ENCODE data around the gene PGA4.
"Not testable (repeated sequence)": the region's sequence is repeated elsewhere in the genome, so short reads cannot be mapped to it uniquely, and the experiment has no call there.

Gene PGA4

DNA sequence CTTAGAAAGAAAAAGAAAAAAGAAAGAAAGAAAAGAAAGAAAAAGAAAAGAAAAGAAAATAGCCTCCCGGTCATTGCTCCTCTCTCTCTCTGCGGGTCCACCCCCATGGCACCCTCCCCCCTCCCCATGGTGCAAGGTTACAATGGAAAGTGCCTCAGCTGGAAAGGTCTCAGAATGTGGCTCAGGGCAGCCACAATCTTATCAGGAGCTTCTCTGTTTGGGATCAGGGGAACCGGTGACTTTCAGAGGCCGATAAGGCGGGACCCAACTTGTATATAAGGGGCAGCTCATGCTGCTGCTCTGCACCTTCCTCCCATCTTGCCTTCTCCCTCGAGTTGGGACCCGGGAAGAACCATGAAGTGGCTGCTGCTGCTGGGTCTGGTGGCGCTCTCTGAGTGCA lies at the start of gene PGA4:
TSS of gene PGA4 (plus strand) at position 301 of the 400 bp plus-strand sequence. CDS start at position 355, 54 bp downstream.
- H3K4me1 ChIP-seq (ENCODE audit: insufficient read depth, low read length); H3K9me3 ChIP-seq (ENCODE audit: control insufficient read depth, insufficient read depth, low read length): not testable (repeated sequence)

DNA sequence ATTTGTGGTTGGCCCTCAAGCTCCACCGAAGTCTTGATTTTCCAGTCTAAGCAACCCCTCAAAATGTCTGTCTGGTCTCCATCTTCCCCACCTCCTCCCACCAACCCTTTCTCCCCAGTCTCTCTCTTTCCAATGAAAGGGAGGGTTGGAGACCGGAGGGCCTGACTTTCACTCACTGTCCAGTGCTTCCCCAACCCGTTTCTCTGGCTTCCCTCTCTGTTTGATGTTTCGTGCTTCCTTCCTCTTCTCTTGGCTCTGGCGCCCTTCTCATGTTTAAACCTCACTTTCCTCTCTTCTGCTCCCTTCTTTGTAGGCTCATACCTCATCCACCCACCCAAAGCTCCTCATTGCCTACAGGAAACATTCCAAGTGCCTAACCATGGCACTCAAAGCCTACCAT lies 49.8 kb upstream of the PGA4 start:
- Histone ChIP-seq H3K4me1 (ENCODE audit: insufficient read depth, low read length) (no peaks in the 10 kb centered on the region), H3K9me3 (ENCODE audit: control insufficient read depth, insufficient read depth, low read length) (peaks cover 1% of the 10 kb centered on the region; the same call in 1 of the 2 replicates), H3K36me3 (ENCODE audit: insufficient read depth, low read length) (no peaks in the 10 kb centered on the region), H3K9ac (ENCODE audit: low read depth, low read length) (no peak overlapping the region)

More for the DNA sequence above, at the start of gene PGA4:
- not testable (repeated sequence) for H3K9ac ChIP-seq (ENCODE audit: low read depth, low read length); H3K36me3 ChIP-seq (ENCODE audit: insufficient read depth, low read length)

DNA sequence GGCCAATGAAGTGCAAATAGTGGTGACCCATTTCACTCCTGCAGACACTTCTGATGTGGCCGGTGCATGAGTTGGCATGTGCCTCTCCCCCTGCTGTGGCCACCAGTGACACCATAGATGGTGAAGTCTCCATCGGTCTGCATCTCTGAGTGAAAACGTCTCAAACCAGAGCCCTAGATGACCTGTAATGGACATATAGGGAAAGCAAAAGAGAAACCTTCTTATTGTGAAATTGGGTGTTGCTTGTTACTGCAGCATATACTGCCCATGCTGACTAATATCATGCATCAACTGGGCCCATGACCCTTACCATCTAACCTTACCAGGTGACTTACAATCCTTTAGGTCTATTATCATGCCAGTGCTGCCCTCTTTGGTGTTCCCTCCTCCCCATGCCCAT lies 49.3 kb upstream of the PGA4 start:
- Histone ChIP-seq H3K4me1 (ENCODE audit: insufficient read depth, low read length) (no peaks in the 10 kb centered on the region), H3K9me3 (ENCODE audit: control insufficient read depth, insufficient read depth, low read length) (no peaks in the 10 kb centered on the region), H3K36me3 (ENCODE audit: insufficient read depth, low read length) (no peaks in the 10 kb centered on the region), H3K9ac (ENCODE audit: low read depth, low read length) (no peak overlapping the region)

DNA sequence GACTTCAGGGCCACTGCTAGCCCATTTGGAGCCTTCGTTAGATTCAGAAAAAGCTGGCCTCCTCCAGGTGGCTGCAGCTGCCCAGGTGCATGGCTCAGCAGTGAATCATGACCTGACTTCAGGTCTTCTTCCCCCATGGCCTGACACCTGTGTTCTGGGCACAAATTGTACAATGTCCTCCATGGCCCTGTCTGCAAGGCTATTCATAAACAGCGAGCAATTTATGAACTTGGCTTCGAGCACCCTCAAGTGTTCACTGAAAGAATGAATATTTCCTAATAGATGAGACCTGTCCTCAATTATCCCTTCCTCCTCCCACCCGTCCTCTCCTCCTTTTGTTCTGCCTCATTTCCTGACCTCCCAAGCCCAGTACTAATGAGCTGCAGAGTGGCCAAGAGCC lies 48.7 kb upstream of the PGA4 start:
- Histone ChIP-seq H3K36me3 (ENCODE audit: insufficient read depth, low read length) (no peaks in the 10 kb centered on the region), H3K4me1 (ENCODE audit: insufficient read depth, low read length) (no peaks in the 10 kb centered on the region), H3K9ac (ENCODE audit: low read depth, low read length) (no peak overlapping the region), H3K9me3 (ENCODE audit: control insufficient read depth, insufficient read depth, low read length) (no peaks in the 10 kb centered on the region)

GRCh38 chr11:61174273-61174672 lies 47.9 kb upstream of the PGA4 start:
- no peaks in the 10 kb centered on the region for H3K4me1 ChIP-seq (ENCODE audit: insufficient read depth, low read length)
- H3K9me3 ChIP-seq (ENCODE audit: control insufficient read depth, insufficient read depth, low read length) = no peaks in the 10 kb centered on the region
- H3K36me3 ChIP-seq (ENCODE audit: insufficient read depth, low read length) = no peaks in the 10 kb centered on the region
- H3K9ac ChIP-seq (ENCODE audit: low read depth, low read length) = no peak overlapping the region

DNA sequence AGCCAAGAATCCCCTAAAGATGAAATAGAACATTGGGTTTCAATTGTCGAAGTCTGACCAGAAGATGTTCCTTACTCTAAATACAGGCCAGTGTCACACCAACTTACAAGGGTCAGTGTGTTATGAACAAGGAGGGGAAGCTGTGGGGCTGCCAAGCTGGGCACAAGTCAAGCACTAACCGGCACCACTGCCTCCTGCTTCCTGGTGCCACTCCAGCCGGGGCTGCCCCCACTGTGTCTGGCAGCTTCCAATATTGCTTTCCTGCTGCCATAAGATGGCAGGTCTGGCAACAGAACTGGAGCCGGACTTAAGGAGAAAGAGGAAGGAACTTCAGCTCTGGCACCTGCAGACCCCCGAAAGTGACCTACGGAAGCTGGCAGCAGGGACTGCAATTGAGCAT lies 47.2 kb upstream of the PGA4 start:
- H3K36me3 ChIP-seq (ENCODE audit: insufficient read depth, low read length) = no peaks in the 10 kb centered on the region
- H3K4me1 ChIP-seq (ENCODE audit: insufficient read depth, low read length) = no peaks in the 10 kb centered on the region
- no peaks in the 10 kb centered on the region for H3K9me3 ChIP-seq (ENCODE audit: control insufficient read depth, insufficient read depth, low read length)
- H3K9ac ChIP-seq (ENCODE audit: low read depth, low read length) = no peak overlapping the region

DNA sequence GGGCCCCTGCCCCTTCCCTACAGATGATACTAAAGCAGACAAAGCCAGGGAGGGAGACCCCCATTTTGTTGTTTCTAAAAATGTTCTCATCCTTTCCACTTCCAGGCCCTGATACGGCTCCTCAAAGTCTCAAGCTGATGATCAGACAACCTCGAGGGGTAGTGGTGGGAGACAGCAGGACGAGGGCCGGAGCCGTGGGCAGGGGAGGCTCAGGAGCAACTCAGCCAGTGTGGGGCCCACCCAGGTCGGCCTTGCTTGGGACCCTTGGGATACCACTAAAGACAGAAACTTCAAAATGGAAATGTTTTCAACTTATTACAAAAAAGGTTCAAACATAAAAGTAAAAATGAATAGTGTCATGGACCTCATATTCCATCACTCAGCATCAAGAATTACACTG lies 45.7 kb upstream of the PGA4 start:
- Histone ChIP-seq H3K36me3 (ENCODE audit: insufficient read depth, low read length) (no peaks in the 10 kb centered on the region), H3K4me1 (ENCODE audit: insufficient read depth, low read length) (no peaks in the 10 kb centered on the region), H3K9ac (ENCODE audit: low read depth, low read length) (no peak overlapping the region), H3K9me3 (ENCODE audit: control insufficient read depth, insufficient read depth, low read length) (no peaks in the 10 kb centered on the region)

- H3K4me1 ChIP-seq (ENCODE audit: insufficient read depth, low read length); H3K9ac ChIP-seq (ENCODE audit: low read depth, low read length); H3K9me3 ChIP-seq (ENCODE audit: control insufficient read depth, insufficient read depth, low read length); H3K36me3 ChIP-seq (ENCODE audit: insufficient read depth, low read length): not testable (repeated sequence)
Measured at GRCh38 chr11:61180205-61180604, 41.9 kb upstream of the PGA4 start.

GRCh38 chr11:61181489-61181888 lies 40.7 kb upstream of the PGA4 start:
- H3K9ac ChIP-seq (ENCODE audit: low read depth, low read length) = no peak overlapping the region
- H3K36me3 ChIP-seq (ENCODE audit: insufficient read depth, low read length) = no peaks in the 10 kb centered on the region
- H3K9me3 ChIP-seq (ENCODE audit: control insufficient read depth, insufficient read depth, low read length) = no peaks in the 10 kb centered on the region
- no peaks in the 10 kb centered on the region for H3K4me1 ChIP-seq (ENCODE audit: insufficient read depth, low read length)

GRCh38 chr11:61183645-61184044 lies 38.5 kb upstream of the PGA4 start:
- no peaks in the 10 kb centered on the region for H3K9me3 ChIP-seq (ENCODE audit: control insufficient read depth, insufficient read depth, low read length)
- H3K4me1 ChIP-seq (ENCODE audit: insufficient read depth, low read length) = no peaks in the 10 kb centered on the region
- H3K9ac ChIP-seq (ENCODE audit: low read depth, low read length) = no peak overlapping the region
- no peaks in the 10 kb centered on the region for H3K36me3 ChIP-seq (ENCODE audit: insufficient read depth, low read length)

DNA sequence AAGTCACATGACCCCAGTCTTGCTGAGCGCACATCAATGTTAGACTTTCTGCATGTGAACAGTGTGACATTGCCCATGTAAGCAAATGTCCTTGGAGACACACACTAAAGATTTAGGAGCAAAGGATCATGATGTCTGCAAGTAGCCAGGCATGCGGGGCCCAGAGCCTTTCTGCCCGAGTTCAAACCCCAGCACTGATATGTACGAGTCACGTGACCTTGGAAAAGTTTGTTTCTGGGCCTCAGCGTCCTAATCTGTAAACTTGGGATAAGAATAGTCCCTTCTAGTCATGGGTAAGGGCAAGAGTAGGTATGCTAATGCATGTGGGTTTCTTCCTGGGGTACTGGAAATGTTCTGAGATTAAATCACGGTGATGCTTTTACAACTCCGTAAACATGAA lies 35.6 kb upstream of the PGA4 start:
- H3K9me3 ChIP-seq (ENCODE audit: control insufficient read depth, insufficient read depth, low read length) = 0 out of 2 replicates have a peak, but pooled peaks cover 4% of the 10 kb centered on the region
- no peak overlapping the region for H3K9ac ChIP-seq (ENCODE audit: low read depth, low read length)
- no peaks in the 10 kb centered on the region for H3K4me1 ChIP-seq (ENCODE audit: insufficient read depth, low read length)
- no peaks in the 10 kb centered on the region for H3K36me3 ChIP-seq (ENCODE audit: insufficient read depth, low read length)

DNA sequence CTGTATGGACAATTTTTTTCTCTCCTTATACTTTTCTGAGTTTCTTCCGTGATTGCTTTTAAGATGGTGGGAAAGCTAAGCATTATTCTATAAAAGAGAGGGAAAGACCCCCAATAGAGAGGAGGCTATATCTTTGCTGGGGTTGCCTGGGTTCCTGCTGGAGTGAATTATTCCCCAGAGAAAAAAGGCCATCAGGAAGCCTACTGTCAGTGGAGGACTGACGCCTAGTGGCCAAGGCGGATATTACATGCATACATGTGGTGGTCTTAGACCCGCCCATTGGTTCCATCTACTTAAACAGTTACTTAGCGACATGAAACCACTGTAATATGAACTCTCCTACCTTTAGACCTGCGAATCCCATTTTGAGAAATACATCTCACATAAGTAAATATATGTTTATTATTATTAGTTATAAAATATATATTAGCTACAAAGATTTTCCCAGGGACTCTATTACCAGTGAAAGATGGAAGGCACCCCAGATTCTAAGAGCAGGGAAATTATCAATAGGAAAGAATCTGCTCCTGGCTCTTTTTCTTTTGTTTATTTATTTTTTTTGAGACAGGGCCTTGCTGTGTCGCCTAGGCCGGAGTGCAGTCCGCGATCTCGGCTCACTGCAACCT lies 34.5 kb upstream of the PGA4 start:
- no peaks in the 10 kb centered on the region for H3K4me1 ChIP-seq (ENCODE audit: insufficient read depth, low read length)
- no peak overlapping the region for H3K9ac ChIP-seq (ENCODE audit: low read depth, low read length)
- H3K36me3 ChIP-seq (ENCODE audit: insufficient read depth, low read length) = no peaks in the 10 kb centered on the region
- 0 out of 2 replicates have a peak, but pooled peaks cover 4% of the 10 kb centered on the region for H3K9me3 ChIP-seq (ENCODE audit: control insufficient read depth, insufficient read depth, low read length)

DNA sequence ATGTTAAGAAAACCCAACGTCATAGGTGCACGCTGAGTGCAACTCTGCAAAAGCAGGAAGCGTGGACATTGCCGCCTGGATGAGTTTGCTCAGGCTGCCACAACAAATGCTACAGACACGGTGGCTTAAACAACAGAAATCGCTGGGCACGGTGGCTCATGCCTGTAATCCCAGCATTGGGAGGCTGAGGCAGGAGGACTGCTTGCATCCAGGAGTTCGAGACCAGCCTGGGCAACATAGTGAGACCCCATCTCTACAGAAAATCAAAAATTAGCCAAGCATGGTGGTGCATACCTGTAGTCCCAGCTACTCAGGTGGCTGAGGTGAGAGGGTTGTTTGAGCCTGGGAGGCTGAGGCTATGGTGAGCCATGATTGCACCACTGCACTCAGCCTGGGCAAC lies 32.2 kb upstream of the PGA4 start:
- Histone ChIP-seq H3K4me1 (ENCODE audit: insufficient read depth, low read length) (peaks cover 6% of the 10 kb centered on the region; the same call in 1 of the 2 replicates), H3K9ac (ENCODE audit: low read depth, low read length) (no peak overlapping the region), H3K36me3 (ENCODE audit: insufficient read depth, low read length) (no peaks in the 10 kb centered on the region), H3K9me3 (ENCODE audit: control insufficient read depth, insufficient read depth, low read length) (0 out of 2 replicates have a peak, but pooled peaks cover 4% of the 10 kb centered on the region)

GRCh38 chr11:61193596-61193995 lies 28.6 kb upstream of the PGA4 start:
- Histone ChIP-seq H3K9ac (ENCODE audit: low read depth, low read length) (no peak overlapping the region; the same call in 1 of the 2 replicates), H3K36me3 (ENCODE audit: insufficient read depth, low read length) (no peaks in the 10 kb centered on the region), H3K9me3 (ENCODE audit: control insufficient read depth, insufficient read depth, low read length) (0 out of 2 replicates have a peak, but pooled peaks cover 4% of the 10 kb centered on the region), H3K4me1 (ENCODE audit: insufficient read depth, low read length) (peaks cover 6% of the 10 kb centered on the region; the same call in 1 of the 2 replicates)

GRCh38 chr11:61194169-61194671 lies 27.9 kb upstream of the PGA4 start:
- Histone ChIP-seq H3K36me3 (ENCODE audit: insufficient read depth, low read length) (no peaks in the 10 kb centered on the region), H3K9ac (ENCODE audit: low read depth, low read length) (no peak overlapping the region), H3K4me1 (ENCODE audit: insufficient read depth, low read length) (peaks cover 6% of the 10 kb centered on the region; the same call in 1 of the 2 replicates), H3K9me3 (ENCODE audit: control insufficient read depth, insufficient read depth, low read length) (0 out of 2 replicates have a peak, but pooled peaks cover 7% of the 10 kb centered on the region)
